Hepatocyte (in vitro differentiated cells): ENCODE results near the gene SPEG.

Experiments
- CTCF ChIP-seq: fragments of 200-600 bp; sonication (generic); IDR thresholded peaks from 2 replicates; pipeline ENCODE4 v1.5.1; 2016; ENCODE audit warnings: antibody characterized with exemption, mild to moderate bottlenecking; ENCODE audit not compliant: poor library complexity
- EZH2phosphoT487 ChIP-seq: fragments of 200-600 bp; sonication (generic); IDR thresholded peaks from one replicate; pipeline ENCODE4 v1.6.1; 2018; ENCODE audit warnings: antibody characterized with exemption, mild to moderate bottlenecking, low read depth, moderate library complexity; ENCODE audit not compliant: unreplicated experiment, severe bottlenecking

GRCh38 chr2:219543596-219544358 is 109.1 kb downstream of the SPEG start, which contains the start of the genes CHPF and TMEM198:
- TF ChIP-seq CTCF (no peak), EZH2phosphoT487 (no peak)
